OCI-LY7 (cell line): Measurements from ENCODE around the gene SKAP2. TPM values are rescaled to one million over a fixed set of nuclear protein-coding genes. Genes with fewer than 3 reads are reported as not detected.

ENCODE experiments used
- BruUV-seq: library from RNA; stranded (reverse); fragments of 400-500 nt; replicated peaks from 2 replicates; lab custom pipeline; 2021; lab: Mats Ljungman, UMichigan
- CTCF ChIA-PET: fragments of 300-600 bp; sonication (Branson Sonifier 250); formaldehyde crosslinking; loops from one replicate; lab custom pipeline; 2022; ENCODE audit warnings: antibody characterized with exemption; ENCODE audit not compliant: unreplicated experiment; lab: Charles Lee
- POLR2A ChIA-PET: fragments of 300-600 bp; sonication (Branson Sonifier 250); formaldehyde crosslinking; loops from one replicate; lab custom pipeline; 2022; ENCODE audit warnings: antibody characterized with exemption; lab: Charles Lee
- DNase-seq: peaks from one replicate; pipeline ENCODE4 v3.0.0-alpha.2; 2015; ENCODE audit warnings: low spot score
- H2AFZ ChIP-seq: fragments of 200-600 bp; sonication (generic), shearing (Covaris generic); 2 replicates; pipeline ENCODE4 v1.6.1; 2014; ENCODE audit warnings: mild to moderate bottlenecking, antibody characterized with exemption, low read length, moderate library complexity
- H3K27ac ChIP-seq: fragments of 200-600 bp; sonication (generic); 2 replicates; pipeline ENCODE4 v1.5.1; 2014; ENCODE audit warnings: mixed run types, low read depth, mild to moderate bottlenecking, moderate library complexity, low read length, inconsistent platforms; ENCODE audit not compliant: poor library complexity, severe bottlenecking
- H3K36me3 ChIP-seq: fragments of 200-600 bp; sonication (generic); 2 replicates; pipeline ENCODE4 v1.6.1; 2014; ENCODE audit warnings: mild to moderate bottlenecking, antibody characterized with exemption, low read length, moderate library complexity, mixed read lengths; ENCODE audit not compliant: insufficient read depth
- H3K4me1 ChIP-seq: fragments of 200-600 bp; sonication (generic); 2 replicates; pipeline ENCODE4 v1.5.1; 2014; ENCODE audit warnings: mild to moderate bottlenecking, low read length; ENCODE audit not compliant: insufficient read depth, poor library complexity, severe bottlenecking
- H3K4me2 ChIP-seq: fragments of 200-600 bp; sonication (generic); 2 replicates; pipeline ENCODE4 v1.6.1; 2014; ENCODE audit warnings: mild to moderate bottlenecking, low read length
- H3K4me3 ChIP-seq: fragments of 200-600 bp; sonication (generic); 2 replicates; pipeline ENCODE4 v1.5.1; 2014; ENCODE audit warnings: mild to moderate bottlenecking, low read depth, low read length; ENCODE audit not compliant: poor library complexity, severe bottlenecking
- H3K79me2 ChIP-seq: fragments of 200-600 bp; sonication (generic); 2 replicates; pipeline ENCODE4 v1.6.1; 2016; ENCODE audit warnings: low read depth, mild to moderate bottlenecking, low read length, moderate library complexity, mixed read lengths; ENCODE audit not compliant: insufficient read depth
- H3K9me2 ChIP-seq: fragments of 200-600 bp; sonication (generic); 2 replicates; pipeline ENCODE4 v1.6.1; 2016; ENCODE audit warnings: mild to moderate bottlenecking, low read length, mixed read lengths; ENCODE audit not compliant: insufficient read depth
- H3K9me3 ChIP-seq: fragments of 200-600 bp; sonication (generic); 2 replicates; pipeline ENCODE4 v1.6.1; 2014; ENCODE audit warnings: mild to moderate bottlenecking, mixed run types, low read length, mixed read lengths
- H4K20me1 ChIP-seq: fragments of 200-600 bp; sonication (generic); 2 replicates; pipeline ENCODE4 v1.6.1; 2014; ENCODE audit warnings: mild to moderate bottlenecking, antibody characterized with exemption, low read length, moderate library complexity, mixed read lengths; ENCODE audit not compliant: insufficient read depth
- EZH2phosphoT487 ChIP-seq: fragments of 200-600 bp; sonication (generic); IDR thresholded peaks from 2 replicates; pipeline ENCODE4 v1.6.1; 2018; ENCODE audit warnings: low read depth, borderline replicate concordance, mild to moderate bottlenecking, mixed run types, antibody characterized with exemption, low read length, moderate library complexity, mixed read lengths
- intact Hi-C: fragments of 100-400 bp; cut with micrococcal nuclease; formaldehyde crosslinking; loops from one replicate; pipeline ENCODE4 v1.10.0; 2022; ENCODE audit not compliant: unreplicated experiment
- total RNA-seq, 2 experiments: library from RNA; depleted of rRNA in 1 of 2; stranded (reverse); fragments of >200 nt in 1 of 2; shearing (Covaris generic) in 1 of 2; gene quantifications; 2 replicates each; pipeline ENCODE4 v1.2.3, GENCODE V29; 2014 to 2022
- TF ChIP-seq, protein P1 (sequence below): fragments of 200-600 bp; sonication (generic); conservative IDR thresholded peaks from 2 replicates; pipeline ENCODE4 v1.5.1; 2014; ENCODE audit warnings: mild to moderate bottlenecking, antibody characterized with exemption, low read length, moderate library complexity, mixed read lengths

SKAP2 gene
- total RNA-seq, 2 experiments from 2014 or later: 15.5 to 54.8 TPM

GRCh38 chr7:26784118-26784517 is 80.3 kb downstream of the SKAP2 start:
- Histone ChIP-seq H3K4me1 (no peaks in the 10 kb centered on the region), H2AFZ (no peak overlapping the region), H3K36me3 (no peaks in the 10 kb centered on the region), H4K20me1 (no peaks in the 10 kb centered on the region), H3K79me2 (no peaks in the 10 kb centered on the region), H3K9me2 (no peaks in the 10 kb centered on the region), H3K27ac (no peak overlapping the region), H3K4me2 (no peak overlapping the region), H3K9me3 (no peaks in the 10 kb centered on the region), H3K4me3 (no peak overlapping the region)
- BruUV-seq: no TSS peak
- no peak for TF ChIP-seq EZH2phosphoT487
- TF ChIP-seq, protein P1, sequence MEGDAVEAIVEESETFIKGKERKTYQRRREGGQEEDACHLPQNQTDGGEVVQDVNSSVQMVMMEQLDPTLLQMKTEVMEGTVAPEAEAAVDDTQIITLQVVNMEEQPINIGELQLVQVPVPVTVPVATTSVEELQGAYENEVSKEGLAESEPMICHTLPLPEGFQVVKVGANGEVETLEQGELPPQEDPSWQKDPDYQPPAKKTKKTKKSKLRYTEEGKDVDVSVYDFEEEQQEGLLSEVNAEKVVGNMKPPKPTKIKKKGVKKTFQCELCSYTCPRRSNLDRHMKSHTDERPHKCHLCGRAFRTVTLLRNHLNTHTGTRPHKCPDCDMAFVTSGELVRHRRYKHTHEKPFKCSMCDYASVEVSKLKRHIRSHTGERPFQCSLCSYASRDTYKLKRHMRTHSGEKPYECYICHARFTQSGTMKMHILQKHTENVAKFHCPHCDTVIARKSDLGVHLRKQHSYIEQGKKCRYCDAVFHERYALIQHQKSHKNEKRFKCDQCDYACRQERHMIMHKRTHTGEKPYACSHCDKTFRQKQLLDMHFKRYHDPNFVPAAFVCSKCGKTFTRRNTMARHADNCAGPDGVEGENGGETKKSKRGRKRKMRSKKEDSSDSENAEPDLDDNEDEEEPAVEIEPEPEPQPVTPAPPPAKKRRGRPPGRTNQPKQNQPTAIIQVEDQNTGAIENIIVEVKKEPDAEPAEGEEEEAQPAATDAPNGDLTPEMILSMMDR: no peak
- intact Hi-C loops: no loop called here
- DNase-seq: no peak
- ChIA-PET POLR2A (interaction anchor here (0.5 to 0.7 kb wide), 2 partner anchors 115 to 1632 kb away, joined by 3 read pairs; no protein-coding TSS in a partner anchor), CTCF (no interaction called here)

- no peak overlapping the region for H3K27ac ChIP-seq
- ChIA-PET POLR2A (interaction anchor here (0.7 kb wide), 1 partner anchor 270 kb away, joined by 3 read pairs; no protein-coding TSS in a partner anchor), CTCF (no interaction called here)
- H3K79me2 ChIP-seq: no peaks in the 10 kb centered on the region
- no peak overlapping the region for H3K4me3 ChIP-seq
- H3K4me1 ChIP-seq: no peaks in the 10 kb centered on the region
- intact Hi-C loops: no loop called here
- no peaks in the 10 kb centered on the region for H3K9me2 ChIP-seq
- H4K20me1 ChIP-seq: no peaks in the 10 kb centered on the region
- H3K36me3 ChIP-seq: no peaks in the 10 kb centered on the region
- DNase-seq: no peak
- no peaks in the 10 kb centered on the region for H3K9me3 ChIP-seq
- H3K4me2 ChIP-seq: no peak overlapping the region
- TF ChIP-seq, protein P1: no peak
- no peak for TF ChIP-seq EZH2phosphoT487
- no TSS peak for BruUV-seq
- no peak overlapping the region for H2AFZ ChIP-seq
Measured at GRCh38 chr7:26782501-26782900, 81.9 kb downstream of the SKAP2 start.

GRCh38 chr7:26779978-26780595 is 84.3 kb downstream of the SKAP2 start:
- ChIA-PET CTCF (no interaction called here), POLR2A (interaction anchor here (0.7 to 1.0 kb wide), 2 partner anchors 10 to 26 kb away, joined by 3 read pairs; no protein-coding TSS in a partner anchor)
- H3K4me1 ChIP-seq: no peaks in the 10 kb centered on the region

More at GRCh38 chr7:26779978-26780595, 84.3 kb downstream of the SKAP2 start:
- intact Hi-C loops: no loop called here
- Histone ChIP-seq H3K4me3 (no peak overlapping the region), H4K20me1 (no peaks in the 10 kb centered on the region), H3K79me2 (no peaks in the 10 kb centered on the region), H2AFZ (no peak overlapping the region), H3K9me3 (no peaks in the 10 kb centered on the region), H3K9me2 (no peaks in the 10 kb centered on the region), H3K4me2 (no peak overlapping the region), H3K27ac (no peak overlapping the region), H3K36me3 (no peaks in the 10 kb centered on the region)
- no TSS peak for BruUV-seq
- DNase-seq: no peak
- TF ChIP-seq, protein P1: no peak
- no peak for TF ChIP-seq EZH2phosphoT487
